ENCODE data around the gene SLC30A9.

The SLC30A9 gene

GRCh38 chr4:41999321-41999720, 9.0 kb downstream of the SLC30A9 start:
- DNase-seq (ENCODE audit: low spot score) = no peak

- DNase-seq (ENCODE audit: low spot score) = no peak
Observed at GRCh38 chr4:42008011-42008786, 17.9 kb downstream of the SLC30A9 start.

GRCh38 chr4:42015438-42015837, 25.1 kb downstream of the SLC30A9 start:
- DNase-seq (ENCODE audit: low spot score) = no peak

GRCh38 chr4:42018451-42018850, 28.1 kb downstream of the SLC30A9 start:
- DNase-seq (ENCODE audit: low spot score) = no peak

GRCh38 chr4:42048394-42048793, 58.1 kb downstream of the SLC30A9 start:
- DNase-seq (ENCODE audit: low spot score) = peak; percentile 54

- DNase-seq (ENCODE audit: low spot score) = no peak
Observed at GRCh38 chr4:42050516-42051249, 60.4 kb downstream of the SLC30A9 start.

GRCh38 chr4:42066402-42066801, 76.1 kb downstream of the SLC30A9 start:
- DNase-seq (ENCODE audit: low spot score) = no peak

- DNase-seq (ENCODE audit: low spot score) = no peak
Observed at GRCh38 chr4:42067264-42067663, 76.9 kb downstream of the SLC30A9 start.

GRCh38 chr4:42070463-42070862, 80.1 kb downstream of the SLC30A9 start:
- no peak for DNase-seq (ENCODE audit: low spot score)

GRCh38 chr4:42074294-42074693, 84.0 kb downstream of the SLC30A9 start:
- DNase-seq (ENCODE audit: low spot score) = no peak

- no peak for DNase-seq (ENCODE audit: low spot score)
Observed at GRCh38 chr4:42078184-42078801, 88.0 kb downstream of the SLC30A9 start.

- DNase-seq (ENCODE audit: low spot score) = no peak
Observed at GRCh38 chr4:42080306-42080705, 90.0 kb downstream of the SLC30A9 start.

- no peak for DNase-seq (ENCODE audit: low spot score)
Observed at GRCh38 chr4:42083816-42084215, 93.5 kb downstream of the SLC30A9 start.

- no peak for DNase-seq (ENCODE audit: low spot score)
Observed at GRCh38 chr4:42088386-42088785, 98.1 kb downstream of the SLC30A9 start.

- no peak for DNase-seq (ENCODE audit: low spot score)
Observed at GRCh38 chr4:42101446-42101975, 111.2 kb downstream of the SLC30A9 start.

GRCh38 chr4:42104521-42104920, 114.2 kb downstream of the SLC30A9 start:
- DNase-seq (ENCODE audit: low spot score) = peak; percentile 26

- DNase-seq (ENCODE audit: low spot score) = no peak
Observed at GRCh38 chr4:42112846-42113245, 122.5 kb downstream of the SLC30A9 start.

- no peak for DNase-seq (ENCODE audit: low spot score)
Observed at GRCh38 chr4:42119886-42120285, 129.6 kb downstream of the SLC30A9 start.

- no peak for DNase-seq (ENCODE audit: low spot score)
Observed at GRCh38 chr4:42122237-42122636, 131.9 kb downstream of the SLC30A9 start.

- DNase-seq (ENCODE audit: low spot score) = no peak
Observed at GRCh38 chr4:42123071-42123644, 132.8 kb downstream of the SLC30A9 start.

GRCh38 chr4:42132099-42132498, 141.8 kb downstream of the SLC30A9 start:
- no peak for DNase-seq (ENCODE audit: low spot score)

GRCh38 chr4:42133006-42133405, 142.7 kb downstream of the SLC30A9 start:
- DNase-seq (ENCODE audit: low spot score) = no peak

Data from AG08396 (cell line).